Hepatocyte (in vitro differentiated cells): ENCODE data around the gene DYRK4.

ENCODE experiments used
- CTCF ChIP-seq: fragments of 200-600 bp; sonication (generic); IDR thresholded peaks from 2 replicates; pipeline ENCODE4 v1.5.1; 2016; ENCODE audit warnings: antibody characterized with exemption, mild to moderate bottlenecking; ENCODE audit not compliant: poor library complexity
- EZH2 ChIP-seq: fragments of 200-600 bp; sonication (generic); IDR thresholded peaks from 2 replicates; pipeline ENCODE4 v1.6.1; 2016; ENCODE audit warnings: antibody characterized with exemption, mild to moderate bottlenecking, borderline replicate concordance
- EZH2phosphoT487 ChIP-seq: fragments of 200-600 bp; sonication (generic); IDR thresholded peaks from one replicate; pipeline ENCODE4 v1.6.1; 2018; ENCODE audit warnings: antibody characterized with exemption, mild to moderate bottlenecking, low read depth, moderate library complexity; ENCODE audit not compliant: unreplicated experiment, severe bottlenecking

GRCh38 chr12:4538207-4539160 is 23.5 kb upstream of the DYRK4 start, which contains the start of gene RAD51AP1:
- TF ChIP-seq CTCF = no peak
- no peak for TF ChIP-seq EZH2
- TF ChIP-seq EZH2phosphoT487 = no peak
